Uterus (tissue), 4 donors: ENCODE results near the gene ACACB. TPM values are rescaled to one million over a fixed set of nuclear protein-coding genes. Genes with fewer than 3 reads are reported as not detected.

Experiments used
- DNase-seq, 2 donors: peaks; one replicate each; pipeline ENCODE4 v3.0.0-alpha.2; 2019 to 2020
- H3K27ac ChIP-seq, 2 donors: fragments of 200-600 bp; sonication (generic); 1 replicate in 1 of 2; 2 replicates in 1 of 2; pipeline ENCODE4 v1.5.1; 2016 to 2018
- H3K27me3 ChIP-seq, 2 donors: fragments of 200-600 bp; sonication (generic); one replicate each; pipeline ENCODE4 v1.5.1; 2018 to 2019; ENCODE audit warnings: control low read depth in 1 of 2
- H3K36me3 ChIP-seq, 2 donors: fragments of 200-600 bp; sonication (generic); one replicate each; pipeline ENCODE4 v1.5.1; 2019; ENCODE audit warnings: control low read depth in 1 of 2
- H3K4me1 ChIP-seq, 2 donors: fragments of 200-600 bp; sonication (generic); one replicate each; pipeline ENCODE4 v1.5.1; 2018 to 2019; ENCODE audit warnings: control low read depth in 1 of 2
- H3K4me3 ChIP-seq, 2 donors: fragments of 200-600 bp; sonication (generic); 1 replicate in 1 of 2; 2 replicates in 1 of 2; pipeline ENCODE4 v1.5.1; 2018 to 2019; ENCODE audit warnings: mild to moderate bottlenecking in 1 of 2
- H3K9me3 ChIP-seq, 2 donors: fragments of 200-600 bp; sonication (generic); one replicate each; pipeline ENCODE4 v1.5.1; 2019; ENCODE audit warnings: control low read depth in 1 of 2
- CTCF ChIP-seq, 4 experiments: fragments of 200-600 bp in 2 of 4; fragments of 450-650 bp in 2 of 4; sonication (generic) in 2 of 4; IDR thresholded peaks; one replicate each; pipeline ENCODE4 v1.5.1; 2016 to 2019; ENCODE audit warnings: antibody characterized with exemption in 4 of 4, mild to moderate bottlenecking in 2 of 4, moderate library complexity in 1 of 4
- POLR2A ChIP-seq, 2 donors: fragments of 450-650 bp; IDR thresholded peaks; one replicate each; pipeline ENCODE4 v1.6.1; 2016; ENCODE audit warnings: antibody characterized with exemption in 2 of 2, mild to moderate bottlenecking in 1 of 2, moderate library complexity in 1 of 2
- intact Hi-C: fragments of 100-400 bp; cut with DNase I; formaldehyde crosslinking; loops from one replicate; pipeline ENCODE4 v1.15.1; 2023; ENCODE audit warnings: low total_unique reads
- total RNA-seq, 4 donors: library from RNA; depleted of rRNA in 3 of 4; stranded (reverse); fragments of >200 nt in 3 of 4; gene quantifications; one replicate each; pipeline versions ENCODE4 v1.1.0 to v1.2.4, GENCODE V29; 2014 to 2023
- donor health status: DM: yes; HTN: yes; CAD: no.

The ACACB gene
- total RNA-seq, 4 donors from 2014 or later: 22.0 to 137 (median 97.2) TPM

- H3K4me3 ChIP-seq: no peak overlapping the region
- no peaks in the 10 kb centered on the region for H3K4me1 ChIP-seq
- no peak overlapping the region for H3K27ac ChIP-seq
- TF ChIP-seq POLR2A (IDR thresholded peaks at IDR 0.05) (no peak), CTCF (IDR thresholded peaks at IDR 0.05) (no peak)
- intact Hi-C loops: no loop called here
- no peaks in the 10 kb centered on the region for H3K27me3 ChIP-seq
- no peak for DNase-seq
- no peaks in the 10 kb centered on the region for H3K36me3 ChIP-seq
- peaks cover 0 to 2% of the 10 kb centered on the region in 2 donors for H3K9me3 ChIP-seq
Measured at GRCh38 chr12:109258201-109258600, 141.8 kb downstream of the ACACB start.

GRCh38 chr12:109258607-109259544, 142.5 kb downstream of the ACACB start:
- H3K27me3 ChIP-seq: no peaks in the 10 kb centered on the region
- no peak overlapping the region for H3K4me3 ChIP-seq
- H3K27ac ChIP-seq: no peak overlapping the region
- no peaks in the 10 kb centered on the region for H3K4me1 ChIP-seq
- intact Hi-C loops: no loop called here
- H3K9me3 ChIP-seq: peaks cover 0 to 6% of the 10 kb centered on the region in 2 donors
- no peak for TF ChIP-seq CTCF (IDR thresholded peaks at IDR 0.05)
- TF ChIP-seq POLR2A (IDR thresholded peaks at IDR 0.05): no peak
- no peaks in the 10 kb centered on the region for H3K36me3 ChIP-seq
- DNase-seq: no peak

- TF ChIP-seq POLR2A (IDR thresholded peaks at IDR 0.05) (no peak), CTCF (IDR thresholded peaks at IDR 0.05) (no peak)
Measured at GRCh38 chr12:109259545-109259895, 143.1 kb downstream of the ACACB start.

GRCh38 chr12:109261087-109261486, 144.7 kb downstream of the ACACB start:
- Histone ChIP-seq H3K4me3 (no peak overlapping the region), H3K27me3 (no peaks in the 10 kb centered on the region), H3K4me1 (peaks cover 0 to 10% of the 10 kb centered on the region in 2 donors), H3K36me3 (no peaks in the 10 kb centered on the region), H3K27ac (no peak overlapping the region), H3K9me3 (peaks cover 0 to 6% of the 10 kb centered on the region in 2 donors)
- DNase-seq: no peak
- no peak for TF ChIP-seq CTCF (IDR thresholded peaks at IDR 0.05)
- no peak for TF ChIP-seq POLR2A (IDR thresholded peaks at IDR 0.05)
- intact Hi-C loops: no loop called here

More at GRCh38 chr12:109259545-109259895, 143.1 kb downstream of the ACACB start:
- no peak overlapping the region for H3K4me3 ChIP-seq
- no peaks in the 10 kb centered on the region for H3K36me3 ChIP-seq
- no peaks in the 10 kb centered on the region for H3K4me1 ChIP-seq
- intact Hi-C loops: no loop called here
- H3K27ac ChIP-seq: no peak overlapping the region
- no peak for DNase-seq
- H3K27me3 ChIP-seq: no peaks in the 10 kb centered on the region
- H3K9me3 ChIP-seq: peaks cover 0 to 6% of the 10 kb centered on the region in 2 donors

- Histone ChIP-seq H3K27me3 (no peaks in the 10 kb centered on the region), H3K36me3 (no peaks in the 10 kb centered on the region), H3K4me1 (peaks cover 0 to 10% of the 10 kb centered on the region in 2 donors), H3K9me3 (peaks cover 0 to 6% of the 10 kb centered on the region in 2 donors), H3K4me3 (no peak overlapping the region), H3K27ac (no peak overlapping the region)
- intact Hi-C loops: no loop called here
- DNase-seq: no peak
- TF ChIP-seq CTCF (IDR thresholded peaks at IDR 0.05) (no peak), POLR2A (IDR thresholded peaks at IDR 0.05) (no peak)
Measured at GRCh38 chr12:109261939-109262338, 145.6 kb downstream of the ACACB start.
